Mesodermal cell (in vitro differentiated cells): ENCODE measurements around the gene CAMK1D.

Experiments used
- H3K27ac ChIP-seq: 2 replicates; pipeline ENCODE4 v1.7.0; 2013; ENCODE audit warnings: mild to moderate bottlenecking, low read depth, low read length, moderate library complexity; ENCODE audit not compliant: severe bottlenecking
- H3K36me3 ChIP-seq: 2 replicates; pipeline ENCODE4 v1.7.1; 2013; ENCODE audit warnings: mild to moderate bottlenecking, low read length, moderate library complexity; ENCODE audit not compliant: control insufficient read depth, insufficient read depth
- H3K4me1 ChIP-seq: one replicate; pipeline ENCODE4 v1.7.1; 2013; ENCODE audit warnings: mild to moderate bottlenecking, low read length; ENCODE audit not compliant: insufficient read depth, control insufficient read depth, poor library complexity, severe bottlenecking
- H3K4me3 ChIP-seq: 2 replicates; pipeline ENCODE4 v1.7.0; 2013; ENCODE audit warnings: low read length, control low read depth, mild to moderate bottlenecking; ENCODE audit not compliant: insufficient read depth, poor library complexity, severe bottlenecking; ENCODE audit errors: extremely low read depth
- H3K9me3 ChIP-seq: 2 replicates; pipeline ENCODE4 v1.7.1; 2013; ENCODE audit warnings: mild to moderate bottlenecking, low read length, moderate library complexity; ENCODE audit not compliant: control insufficient read depth
- WGBS, 2 experiments: methylation state at CpG; one replicate each; pipeline ENCODE4 v1.1.5; 2013; ENCODE audit warnings: missing lambda C conversion rate in 2 of 2; ENCODE audit not compliant: insufficient coverage in 2 of 2; 5-methylcytosine and 5-hydroxymethylcytosine counted together

CAMK1D gene

DNA sequence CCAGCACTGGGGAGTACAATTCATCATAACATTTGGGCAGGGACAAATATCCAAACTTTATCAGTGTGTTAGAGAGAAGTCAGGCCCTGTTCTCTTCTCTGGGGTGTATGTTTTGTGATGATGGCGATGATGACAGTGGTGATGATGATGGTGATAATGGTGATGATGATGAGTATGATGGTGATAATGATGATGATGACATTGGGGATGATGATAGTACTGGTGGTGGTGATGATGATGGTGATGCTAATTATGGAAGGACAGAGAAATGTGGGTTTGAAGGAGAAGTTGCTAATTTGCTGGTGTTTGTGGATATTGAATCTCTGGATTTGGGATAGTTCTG is 64.0 kb downstream of the CAMK1D start:
- WGBS, 2 experiments, result 43 to 100% methylated on average over 1 of the region's 1 CpG
- Histone ChIP-seq H3K36me3 (no peaks in the 10 kb centered on the region), H3K4me3 (no peak overlapping the region), H3K4me1 (no peaks in the 10 kb centered on the region), H3K9me3 (no peaks in the 10 kb centered on the region), H3K27ac (no peak overlapping the region)

GRCh38 chr10:12414278-12414989 is 65.1 kb downstream of the CAMK1D start:
- Histone ChIP-seq H3K4me3 (no peak overlapping the region), H3K36me3 (no peaks in the 10 kb centered on the region), H3K9me3 (no peaks in the 10 kb centered on the region), H3K4me1 (no peaks in the 10 kb centered on the region), H3K27ac (no peak overlapping the region)
- WGBS, 2 experiments, result 85 to 100% methylated on average over 3 to 6 of the region's 9 CpGs

DNA sequence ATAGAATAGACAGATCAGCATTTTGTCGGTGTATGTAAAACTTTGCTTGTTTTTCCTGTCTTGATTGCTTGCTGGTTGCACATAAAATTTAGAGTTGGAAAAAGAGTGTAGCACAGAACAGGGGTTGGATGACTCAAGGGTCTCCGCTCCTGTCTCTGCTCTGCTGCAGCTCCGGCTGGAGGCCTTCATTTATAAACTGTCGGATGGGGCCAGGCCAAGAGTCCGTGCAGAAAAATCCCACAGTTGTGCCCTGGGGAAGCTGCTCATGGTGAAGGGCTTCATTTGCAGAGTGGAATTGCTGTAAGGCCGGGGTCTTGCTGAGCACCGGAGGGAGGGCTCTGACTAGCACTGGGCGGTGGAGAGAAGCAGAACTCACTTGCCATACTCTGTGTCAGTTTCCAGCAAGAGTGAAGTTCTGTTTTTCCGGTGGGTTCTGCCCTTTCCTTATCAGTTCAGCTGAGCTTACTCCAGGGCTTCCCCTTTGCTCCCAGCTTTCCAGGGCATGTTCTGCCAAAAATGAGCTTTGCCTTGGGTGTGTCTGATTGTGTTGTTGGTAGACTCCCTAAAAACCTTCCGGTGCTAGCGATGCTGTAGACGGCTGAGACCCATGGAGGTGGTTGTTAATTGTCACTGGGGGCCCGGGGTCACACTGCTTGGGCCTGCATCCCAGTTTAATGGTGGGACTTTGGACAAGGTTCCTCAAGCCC is 67.2 kb downstream of the CAMK1D start:
- Histone ChIP-seq H3K4me1 (no peaks in the 10 kb centered on the region), H3K36me3 (no peaks in the 10 kb centered on the region), H3K9me3 (no peaks in the 10 kb centered on the region), H3K4me3 (no peak overlapping the region), H3K27ac (no peak overlapping the region)
- WGBS, 2 experiments, result 83 to 94% methylated on average over 10 to 12 of the region's 13 CpGs

DNA sequence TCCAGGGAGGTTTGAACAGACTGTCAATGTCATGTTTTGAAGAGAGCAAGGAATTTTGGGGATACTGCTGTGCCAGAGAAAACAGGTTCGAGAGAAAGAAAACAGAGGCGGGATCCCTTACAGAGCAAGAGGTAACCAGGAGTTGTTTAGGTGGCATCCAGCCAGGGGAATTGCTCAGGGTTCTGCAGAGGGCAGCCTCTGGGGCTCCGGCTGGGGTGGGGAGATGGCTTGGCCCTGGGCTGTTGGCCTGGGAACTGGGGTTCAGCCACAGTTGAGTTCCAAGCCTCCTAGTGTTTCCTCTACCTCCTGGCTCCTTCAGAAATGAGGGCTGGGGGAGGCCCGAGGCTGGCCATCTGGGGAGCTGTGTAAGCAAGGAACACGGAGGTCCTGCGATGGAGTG is 68.0 kb downstream of the CAMK1D start:
- H3K36me3 ChIP-seq, result no peaks in the 10 kb centered on the region
- no peak overlapping the region for H3K27ac ChIP-seq
- H3K4me3 ChIP-seq, result no peak overlapping the region
- H3K4me1 ChIP-seq, result no peaks in the 10 kb centered on the region
- H3K9me3 ChIP-seq, result no peaks in the 10 kb centered on the region
- WGBS, 2 experiments, result 50 to 64% methylated on average over 2 to 3 of the region's 6 CpGs

DNA sequence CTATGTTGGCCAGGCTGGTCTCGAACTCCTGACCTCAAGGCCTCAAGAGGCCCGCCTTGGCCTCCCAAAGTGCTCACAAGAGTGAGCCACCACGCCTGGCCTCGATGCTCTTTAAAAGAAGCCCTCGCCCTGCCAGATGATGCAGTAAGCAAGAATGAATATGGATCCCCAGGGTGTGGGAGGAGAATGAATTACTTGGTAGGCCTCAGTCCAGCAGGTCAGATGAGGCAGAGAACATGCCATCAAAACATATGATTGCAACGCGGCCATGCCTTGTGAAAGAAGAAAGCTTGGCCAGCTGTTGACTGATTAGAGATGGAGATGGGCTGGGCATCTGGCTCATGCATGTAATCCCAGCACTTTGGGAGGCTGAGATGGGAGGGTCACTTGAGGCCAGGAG is 68.7 kb downstream of the CAMK1D start:
- H3K4me1 ChIP-seq, result no peaks in the 10 kb centered on the region
- no peaks in the 10 kb centered on the region for H3K36me3 ChIP-seq
- H3K27ac ChIP-seq, result no peak overlapping the region
- no peak overlapping the region for H3K4me3 ChIP-seq
- H3K9me3 ChIP-seq, result no peaks in the 10 kb centered on the region
- 78 to 86% methylated on average over 6 to 7 of the region's 7 CpGs for WGBS, 2 experiments

DNA sequence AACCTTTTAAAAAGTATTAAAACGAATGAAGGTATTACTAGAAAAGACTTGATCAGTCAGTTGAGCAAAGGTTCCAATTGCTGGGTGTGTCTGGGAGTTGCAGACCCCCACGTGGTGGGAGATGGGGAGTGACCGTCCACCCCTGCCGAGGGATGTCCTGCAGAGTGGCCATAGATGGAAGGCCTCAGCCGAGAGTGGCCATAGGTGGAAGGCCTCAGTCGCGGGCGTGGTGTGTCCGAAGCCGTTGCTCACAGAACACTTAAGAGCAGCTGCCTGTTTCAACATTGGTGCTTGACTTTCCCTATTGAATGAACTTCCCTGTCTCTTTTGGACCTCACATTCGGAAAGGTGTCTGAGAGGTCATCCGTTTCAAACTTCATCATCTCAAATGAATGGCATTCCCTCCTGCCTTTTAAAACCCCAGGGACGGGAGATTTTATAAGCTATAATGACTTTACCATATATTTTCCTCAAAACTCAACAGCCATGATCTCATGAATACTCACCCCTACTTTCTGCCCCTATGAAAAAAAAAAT is 69.4 kb downstream of the CAMK1D start:
- Histone ChIP-seq H3K9me3 (no peaks in the 10 kb centered on the region), H3K27ac (no peak overlapping the region)
- WGBS, 2 experiments, result 90 to 95% methylated on average over 11 to 12 of the region's 13 CpGs

GRCh38 chr10:12419262-12419847 is 70.0 kb downstream of the CAMK1D start:
- Histone ChIP-seq H3K9me3 (no peaks in the 10 kb centered on the region), H3K36me3 (no peaks in the 10 kb centered on the region), H3K4me1 (no peaks in the 10 kb centered on the region), H3K27ac (no peak overlapping the region), H3K4me3 (no peak overlapping the region)
- 95% methylated on average over 6 to 8 of the region's 9 CpGs for WGBS, 2 experiments

More for the DNA sequence above, 69.4 kb downstream of the CAMK1D start:
- no peaks in the 10 kb centered on the region for H3K36me3 ChIP-seq
- no peaks in the 10 kb centered on the region for H3K4me1 ChIP-seq
- no peak overlapping the region for H3K4me3 ChIP-seq

DNA sequence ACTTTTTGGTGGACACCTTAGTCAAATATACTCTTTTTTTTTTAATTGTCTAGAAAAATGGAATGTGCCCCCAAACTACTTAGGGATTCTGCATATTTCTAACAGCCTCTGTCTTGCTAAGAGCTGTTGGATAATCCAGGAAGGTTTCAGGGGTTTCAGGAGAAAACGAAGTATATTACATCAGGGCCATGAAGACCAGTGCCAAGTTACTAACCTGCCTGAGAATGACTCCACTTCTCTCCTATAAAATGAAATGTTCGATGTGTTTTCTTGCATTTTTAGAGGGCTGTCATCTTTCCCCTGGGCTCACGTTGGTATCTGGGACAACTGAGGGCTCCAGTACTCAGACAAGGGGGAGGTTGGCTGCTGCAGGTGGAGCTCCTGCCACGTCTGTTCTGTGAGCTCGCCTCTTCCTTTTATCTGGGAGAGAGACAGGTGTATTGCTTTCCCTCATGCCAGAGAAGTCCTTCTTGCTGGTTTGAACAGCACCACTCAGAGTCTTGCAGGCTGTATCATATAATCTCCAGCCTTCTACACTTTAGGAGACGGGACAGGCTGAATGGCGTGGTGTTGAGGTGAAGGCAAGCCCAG is 71.3 kb downstream of the CAMK1D start:
- no peaks in the 10 kb centered on the region for H3K4me1 ChIP-seq
- 82 to 88% methylated on average over 4 to 5 of the region's 7 CpGs for WGBS, 2 experiments
- H3K4me3 ChIP-seq, result no peak overlapping the region
- no peak overlapping the region for H3K27ac ChIP-seq
- no peaks in the 10 kb centered on the region for H3K36me3 ChIP-seq
- H3K9me3 ChIP-seq, result no peaks in the 10 kb centered on the region

- Histone ChIP-seq H3K4me3 (no peak overlapping the region), H3K9me3 (no peaks in the 10 kb centered on the region), H3K27ac (no peak overlapping the region), H3K36me3 (no peaks in the 10 kb centered on the region), H3K4me1 (no peaks in the 10 kb centered on the region)
- WGBS, 2 experiments, result 91 to 92% methylated on average over 8 to 10 of the region's 10 CpGs
Observed at GRCh38 chr10:12422189-12422588, 72.8 kb downstream of the CAMK1D start.

- Histone ChIP-seq H3K36me3 (no peaks in the 10 kb centered on the region), H3K4me3 (no peak overlapping the region)
- WGBS, 2 experiments, result 88 to 92% methylated on average over 14 of the region's 14 CpGs
Observed at GRCh38 chr10:12423896-12424295, 74.5 kb downstream of the CAMK1D start.

More at GRCh38 chr10:12423896-12424295, 74.5 kb downstream of the CAMK1D start:
- Histone ChIP-seq H3K27ac (no peak overlapping the region), H3K4me1 (no peaks in the 10 kb centered on the region), H3K9me3 (no peaks in the 10 kb centered on the region)
